HEK293T (cell line): ENCODE measurements around the gene RMND5B.

Experiments used
- ARNT ChIP-seq: fragments of 450-650 bp; IDR thresholded peaks from 2 replicates; pipeline ENCODE4 v1.6.1; 2017; ENCODE audit warnings: mild to moderate bottlenecking
- BHLHE40 ChIP-seq: fragments of 450-650 bp; IDR thresholded peaks from 2 replicates; pipeline ENCODE4 v1.6.1; 2016; ENCODE audit warnings: mild to moderate bottlenecking, moderate library complexity, borderline replicate concordance
- CTBP1 ChIP-seq: fragments of 450-650 bp; IDR thresholded peaks from 2 replicates; pipeline ENCODE4 v1.6.1; 2016; ENCODE audit warnings: borderline replicate concordance
- ELF4 ChIP-seq: fragments of 450-650 bp; IDR thresholded peaks from 2 replicates; pipeline ENCODE4 v1.6.1; 2017; ENCODE audit warnings: antibody characterized with exemption
- FOXA1 ChIP-seq: fragments of 450-650 bp; IDR thresholded peaks from 2 replicates; pipeline ENCODE4 v1.6.1; 2016; ENCODE audit warnings: mild to moderate bottlenecking
- FOXK2 ChIP-seq: fragments of 450-650 bp; IDR thresholded peaks from 2 replicates; pipeline ENCODE4 v1.6.1; 2016; ENCODE audit warnings: mild to moderate bottlenecking
- FOXM1 ChIP-seq: fragments of 450-650 bp; IDR thresholded peaks from 2 replicates; pipeline ENCODE4 v1.6.1; 2017; ENCODE audit warnings: mild to moderate bottlenecking, borderline replicate concordance
- HDGF ChIP-seq: fragments of 450-650 bp; IDR thresholded peaks from 2 replicates; pipeline ENCODE4 v1.6.1; 2017; ENCODE audit warnings: antibody characterized with exemption, borderline replicate concordance
- NFRKB ChIP-seq: fragments of 450-650 bp; IDR thresholded peaks from 2 replicates; pipeline ENCODE4 v1.6.1; 2016; ENCODE audit warnings: mild to moderate bottlenecking, moderate library complexity
- PKNOX1 ChIP-seq: fragments of 450-650 bp; IDR thresholded peaks from 2 replicates; pipeline ENCODE4 v1.6.1; 2016
- SP1 ChIP-seq: fragments of 450-650 bp; IDR thresholded peaks from 2 replicates; pipeline ENCODE4 v1.6.1; 2017
- SUZ12 ChIP-seq: fragments of 450-650 bp; IDR thresholded peaks from 2 replicates; pipeline ENCODE4 v1.6.1; 2016; ENCODE audit warnings: mild to moderate bottlenecking
- TARDBP ChIP-seq: fragments of 450-650 bp; IDR thresholded peaks from 2 replicates; pipeline ENCODE4 v1.6.1; 2016
- ZNF384 ChIP-seq: fragments of 450-650 bp; IDR thresholded peaks from 2 replicates; pipeline ENCODE4 v1.6.1; 2016

DNA sequence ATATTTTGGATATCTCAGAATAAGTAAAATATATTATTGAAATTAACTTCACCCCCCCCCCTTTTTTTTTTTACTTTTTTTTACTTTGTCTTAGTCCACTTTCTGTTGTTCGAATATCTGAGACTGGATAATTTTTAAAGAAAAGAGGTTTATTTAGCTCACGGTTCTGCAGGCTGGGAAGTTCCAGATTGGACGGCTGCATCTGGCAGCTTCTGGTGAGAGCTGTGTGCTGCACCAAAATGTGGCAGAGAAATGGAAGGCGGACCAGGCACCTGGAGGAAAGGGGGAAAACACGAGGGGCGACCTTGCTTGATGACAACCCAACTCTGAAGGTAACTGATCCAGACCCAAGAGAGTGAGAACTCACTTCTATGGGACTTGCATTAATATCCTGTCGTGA is 62.0 kb downstream of the RMND5B start:
- TF ChIP-seq NFRKB (no peak), SP1 (no peak), FOXM1 (no peak), FOXK2 (no peak), ELF4 (no peak), SUZ12 (no peak), BHLHE40 (no peak), ZNF384 (no peak), PKNOX1 (no peak), CTBP1 (no peak), HDGF (no peak), FOXA1 (no peak), TARDBP (no peak), ARNT (no peak)
